GM12878 (cell line): ENCODE measurements around the gene ARPC1A. TPM values are rescaled to one million over a fixed set of nuclear protein-coding genes. Genes with fewer than 3 reads are reported as not detected.

Source experiments
- ASH2L ChIP-seq: fragments of 300-600, 200-600 bp; sonication (generic); IDR thresholded peaks from 2 replicates; pipeline ENCODE4 v1.6.1; 2017; ENCODE audit warnings: low read depth, mild to moderate bottlenecking, borderline replicate concordance
- BHLHE40 ChIP-seq, 2 experiments: fragments of 450-650 bp in 1 of 2; IDR thresholded peaks; 2 replicates each; pipeline ENCODE4 v1.6.1; 2011 to 2017; ENCODE audit warnings: low read depth in 2 of 2, borderline replicate concordance in 1 of 2, improper control_type of control experiment in 1 of 2, low read length in 1 of 2, mild to moderate bottlenecking in 1 of 2
- BRCA1 ChIP-seq: IDR thresholded peaks from 2 replicates; pipeline ENCODE4 v1.6.1; 2011; ENCODE audit warnings: low read depth, low read length, improper control_type of control experiment
- CHD2 ChIP-seq: IDR thresholded peaks from 2 replicates; pipeline ENCODE4 v1.6.1; 2011; ENCODE audit warnings: low read depth, low read length, improper control_type of control experiment, borderline replicate concordance
- EGR1 ChIP-seq, 2 experiments: IDR thresholded peaks; 1 replicate in 1 of 2; 2 replicates in 1 of 2; pipeline ENCODE4 v1.6.1; 2011 to 2012; ENCODE audit warnings: low read depth in 2 of 2, low read length in 2 of 2, borderline replicate concordance in 1 of 2, mild to moderate bottlenecking in 1 of 2, moderate library complexity in 1 of 2
- ETV6 ChIP-seq, 2 experiments: fragments of 450-650 bp in 1 of 2; IDR thresholded peaks in 1 of 2; conservative IDR thresholded peaks in 1 of 2; 2 replicates each; pipeline ENCODE4 v1.6.1; 2014; ENCODE audit warnings: antibody characterized with exemption in 1 of 2, borderline replicate concordance in 1 of 2, low read depth in 1 of 2, mild to moderate bottlenecking in 1 of 2, moderate library complexity in 1 of 2
- EZH2 ChIP-seq: IDR thresholded peaks from 2 replicates; pipeline ENCODE4 v1.6.1; 2012; ENCODE audit warnings: low read depth, mild to moderate bottlenecking, control low read depth, inconsistent platforms, low read length, borderline replicate concordance; ENCODE audit not compliant: control insufficient read depth
- FOXK2 ChIP-seq: fragments of 450-650 bp; IDR thresholded peaks from 2 replicates; pipeline ENCODE4 v1.6.1; 2017; ENCODE audit warnings: mild to moderate bottlenecking, moderate library complexity
- HCFC1 ChIP-seq: fragments of 150-350 bp; IDR thresholded peaks from 2 replicates; pipeline ENCODE4 v1.6.1; 2014; ENCODE audit warnings: low read length
- LARP7 ChIP-seq: fragments of 450-650 bp; IDR thresholded peaks from 2 replicates; pipeline ENCODE4 v1.6.1; 2017; ENCODE audit warnings: mild to moderate bottlenecking
- MXI1 ChIP-seq: fragments of 150-350 bp; IDR thresholded peaks from 2 replicates; pipeline ENCODE4 v1.6.1; 2011; ENCODE audit warnings: low read depth, mild to moderate bottlenecking, inconsistent platforms, low read length, improper control_type of control experiment
- PML ChIP-seq: IDR thresholded peaks from 2 replicates; pipeline ENCODE4 v1.6.1; 2012; ENCODE audit warnings: low read length, inconsistent platforms
- SMARCA5 ChIP-seq: fragments of 450-650 bp; IDR thresholded peaks from 2 replicates; pipeline ENCODE4 v1.6.1; 2017; ENCODE audit warnings: mild to moderate bottlenecking
- STAT1 ChIP-seq: fragments of 450-650 bp; conservative IDR thresholded peaks from 2 replicates; pipeline ENCODE4 v1.6.1; 2014; ENCODE audit warnings: antibody characterized with exemption, mild to moderate bottlenecking
- STAT3 ChIP-seq: IDR thresholded peaks from 2 replicates; pipeline ENCODE4 v1.6.1; 2011; ENCODE audit warnings: low read depth, low read length, improper control_type of control experiment
- TARDBP ChIP-seq: IDR thresholded peaks from 2 replicates; pipeline ENCODE4 v1.6.1; 2016; ENCODE audit warnings: borderline replicate concordance
- TCF12 ChIP-seq: IDR thresholded peaks from 2 replicates; pipeline ENCODE4 v1.6.1; 2011; ENCODE audit warnings: low read depth, mild to moderate bottlenecking, low read length
- TCF3 ChIP-seq: IDR thresholded peaks from 2 replicates; pipeline ENCODE4 v1.6.1; 2012; ENCODE audit warnings: low read depth, mild to moderate bottlenecking, low read length, borderline replicate concordance; ENCODE audit not compliant: insufficient read depth
- ZNF217 ChIP-seq: fragments of 450-650 bp; IDR thresholded peaks from 2 replicates; pipeline ENCODE4 v1.6.1; 2017; ENCODE audit warnings: antibody characterized with exemption, mild to moderate bottlenecking
- polyA plus RNA-seq, 11 experiments: library from polyadenylated mRNA; depleted of rRNA in 4 of 11; unstranded in 6 of 11; stranded (reverse) in 5 of 11; fragments of >200 nt; fragmentation: Nextera tagmentation in 4 of 11; fragmentation: Illumina TruSeq in 1 of 11; extraction: Ambion mirVana in 4 of 11; extraction: Trizol in 1 of 11; gene quantifications; 1 replicate in 1 of 11; 2 replicates in 10 of 11; pipeline versions ENCODE4 v1.2.1 to v1.2.3, GENCODE V29; 2011 to 2016; ENCODE audit warnings: inconsistent platforms in 2 of 11, missing spikeins in 2 of 11, low read depth in 1 of 11
- total RNA-seq, 4 experiments: library from RNA; depleted of rRNA in 3 of 4; stranded (reverse); fragments of >200 nt in 3 of 4; fragmentation: Illumina TruSeq in 1 of 4; extraction: Trizol in 1 of 4; gene quantifications; 2 replicates each; pipeline versions ENCODE4 v1.2.1 to v1.2.3, GENCODE V29; 2013 to 2021
- TF ChIP-seq, protein P1 (sequence below): fragments of 150-350 bp; IDR thresholded peaks from 2 replicates; pipeline ENCODE4 v1.6.1; 2014; ENCODE audit warnings: mild to moderate bottlenecking, low read depth, low read length
- TF ChIP-seq, protein P2 (sequence below): IDR thresholded peaks from 2 replicates; pipeline ENCODE4 v1.6.1; 2011; ENCODE audit warnings: low read depth, mild to moderate bottlenecking, low read length, moderate library complexity, borderline replicate concordance; ENCODE audit errors: extremely low read depth
- TF ChIP-seq, protein P3 (sequence below): IDR thresholded peaks from 2 replicates; pipeline ENCODE4 v1.6.1; 2012; ENCODE audit warnings: mild to moderate bottlenecking, low read depth, low read length
- TF ChIP-seq, protein P4 (sequence below): IDR thresholded peaks from 2 replicates; pipeline ENCODE4 v1.6.1; 2011; ENCODE audit warnings: borderline replicate concordance, low read depth, mild to moderate bottlenecking, moderate library complexity, mixed read lengths, low read length; ENCODE audit not compliant: insufficient read depth; ENCODE audit errors: extremely low read length

Gene ARPC1A
- total and polyA plus RNA-seq, 10 of the 15 experiments (the other 5 are each of a cell fraction or from before 2014, with no cell fraction given), result 42.3 to 152 (median 72.1) TPM

DNA sequence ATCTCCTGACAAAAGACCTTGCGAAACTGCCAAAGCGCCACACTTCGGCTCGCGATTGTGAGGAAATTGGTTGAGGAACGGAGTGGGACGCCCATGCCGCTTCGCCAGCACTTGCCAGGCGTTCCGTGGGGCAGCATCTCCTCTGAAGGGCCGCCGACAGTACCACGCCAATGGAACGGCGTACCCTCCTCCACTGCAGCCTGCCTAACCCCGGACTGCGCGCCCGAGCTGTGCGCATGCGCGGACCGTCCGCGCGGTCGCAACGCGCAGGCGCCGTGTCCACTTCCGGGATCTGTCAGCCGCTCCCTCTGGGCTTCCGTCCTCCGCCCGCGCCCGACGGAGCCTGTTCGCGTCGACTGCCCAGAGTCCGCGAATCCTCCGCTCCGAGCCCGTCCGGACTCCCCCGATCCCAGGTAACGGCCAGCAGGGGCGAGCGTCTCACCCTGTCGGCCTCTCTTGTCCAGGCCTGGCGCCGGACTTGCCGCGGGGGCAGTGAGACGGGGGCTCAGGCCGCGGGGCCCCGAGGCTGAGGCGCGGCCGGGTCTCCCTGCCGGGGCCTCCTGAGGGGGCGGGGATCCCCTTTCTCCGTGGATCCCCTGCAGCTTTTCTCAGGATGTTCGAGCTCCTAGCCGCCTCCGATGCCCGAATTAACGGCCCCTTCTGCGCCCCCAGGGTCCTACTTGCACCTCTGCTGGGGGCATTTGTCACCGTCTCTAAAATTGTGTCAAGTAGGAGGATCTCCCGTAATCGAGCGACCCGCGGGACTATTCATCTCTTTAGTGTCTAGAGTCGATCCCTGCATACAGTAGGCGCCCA is at the start of gene ARPC1A (continued):
- TF ChIP-seq EZH2 (no peak), STAT1 (0 out of 2 replicates have a peak, but pooled peaks have one; percentile 43), ETV6 (conservative IDR thresholded peaks at IDR 0.05 in 1 of 2, IDR thresholded peaks at IDR 0.05 in 1 of 2; ENCODE audit: borderline replicate concordance in 1 of 2, low read depth in 1 of 2) (peak in 1 of 2 experiments; percentile 46; a peak in 1 of 4 replicates), TCF3 (0 out of 2 replicates have a peak, but pooled peaks have one; percentile 19), ASH2L (no peak; the same call in 1 of the 2 replicates), SMARCA5 (no peak), PML (peak; percentile 94), LARP7 (peak; percentile 62; the same call in 1 of the 2 replicates), MXI1 (no peak), HCFC1 (peak; percentile 59), STAT3 (no peak), TARDBP (no peak), ZNF217 (no peak), EGR1 (IDR thresholded peaks at IDR 0.05; ENCODE audit: borderline replicate concordance in 1 of 2, low read depth in 2 of 2, low read length in 2 of 2) (peak in 1 of 2 experiments; percentile 34; a peak in 1 of 3 replicates), TCF12 (0 out of 2 replicates have a peak, but pooled peaks have one; percentile 7), FOXK2 (no peak), CHD2 (no peak), BRCA1 (no peak), BHLHE40 (IDR thresholded peaks at IDR 0.05; ENCODE audit: borderline replicate concordance in 1 of 2, low read depth in 2 of 2, low read length in 1 of 2) (peak in 1 of 2 experiments; percentile 33; a peak in 1 of 4 replicates)
- TF ChIP-seq, protein P1, sequence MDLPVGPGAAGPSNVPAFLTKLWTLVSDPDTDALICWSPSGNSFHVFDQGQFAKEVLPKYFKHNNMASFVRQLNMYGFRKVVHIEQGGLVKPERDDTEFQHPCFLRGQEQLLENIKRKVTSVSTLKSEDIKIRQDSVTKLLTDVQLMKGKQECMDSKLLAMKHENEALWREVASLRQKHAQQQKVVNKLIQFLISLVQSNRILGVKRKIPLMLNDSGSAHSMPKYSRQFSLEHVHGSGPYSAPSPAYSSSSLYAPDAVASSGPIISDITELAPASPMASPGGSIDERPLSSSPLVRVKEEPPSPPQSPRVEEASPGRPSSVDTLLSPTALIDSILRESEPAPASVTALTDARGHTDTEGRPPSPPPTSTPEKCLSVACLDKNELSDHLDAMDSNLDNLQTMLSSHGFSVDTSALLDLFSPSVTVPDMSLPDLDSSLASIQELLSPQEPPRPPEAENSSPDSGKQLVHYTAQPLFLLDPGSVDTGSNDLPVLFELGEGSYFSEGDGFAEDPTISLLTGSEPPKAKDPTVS, result no peak
- TF ChIP-seq, protein P2, sequence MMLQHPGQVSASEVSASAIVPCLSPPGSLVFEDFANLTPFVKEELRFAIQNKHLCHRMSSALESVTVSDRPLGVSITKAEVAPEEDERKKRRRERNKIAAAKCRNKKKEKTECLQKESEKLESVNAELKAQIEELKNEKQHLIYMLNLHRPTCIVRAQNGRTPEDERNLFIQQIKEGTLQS, result no peak
- TF ChIP-seq, protein P3, sequence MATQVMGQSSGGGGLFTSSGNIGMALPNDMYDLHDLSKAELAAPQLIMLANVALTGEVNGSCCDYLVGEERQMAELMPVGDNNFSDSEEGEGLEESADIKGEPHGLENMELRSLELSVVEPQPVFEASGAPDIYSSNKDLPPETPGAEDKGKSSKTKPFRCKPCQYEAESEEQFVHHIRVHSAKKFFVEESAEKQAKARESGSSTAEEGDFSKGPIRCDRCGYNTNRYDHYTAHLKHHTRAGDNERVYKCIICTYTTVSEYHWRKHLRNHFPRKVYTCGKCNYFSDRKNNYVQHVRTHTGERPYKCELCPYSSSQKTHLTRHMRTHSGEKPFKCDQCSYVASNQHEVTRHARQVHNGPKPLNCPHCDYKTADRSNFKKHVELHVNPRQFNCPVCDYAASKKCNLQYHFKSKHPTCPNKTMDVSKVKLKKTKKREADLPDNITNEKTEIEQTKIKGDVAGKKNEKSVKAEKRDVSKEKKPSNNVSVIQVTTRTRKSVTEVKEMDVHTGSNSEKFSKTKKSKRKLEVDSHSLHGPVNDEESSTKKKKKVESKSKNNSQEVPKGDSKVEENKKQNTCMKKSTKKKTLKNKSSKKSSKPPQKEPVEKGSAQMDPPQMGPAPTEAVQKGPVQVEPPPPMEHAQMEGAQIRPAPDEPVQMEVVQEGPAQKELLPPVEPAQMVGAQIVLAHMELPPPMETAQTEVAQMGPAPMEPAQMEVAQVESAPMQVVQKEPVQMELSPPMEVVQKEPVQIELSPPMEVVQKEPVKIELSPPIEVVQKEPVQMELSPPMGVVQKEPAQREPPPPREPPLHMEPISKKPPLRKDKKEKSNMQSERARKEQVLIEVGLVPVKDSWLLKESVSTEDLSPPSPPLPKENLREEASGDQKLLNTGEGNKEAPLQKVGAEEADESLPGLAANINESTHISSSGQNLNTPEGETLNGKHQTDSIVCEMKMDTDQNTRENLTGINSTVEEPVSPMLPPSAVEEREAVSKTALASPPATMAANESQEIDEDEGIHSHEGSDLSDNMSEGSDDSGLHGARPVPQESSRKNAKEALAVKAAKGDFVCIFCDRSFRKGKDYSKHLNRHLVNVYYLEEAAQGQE, result no peak; the same call in 1 of the 2 replicates
- TF ChIP-seq, protein P4, sequence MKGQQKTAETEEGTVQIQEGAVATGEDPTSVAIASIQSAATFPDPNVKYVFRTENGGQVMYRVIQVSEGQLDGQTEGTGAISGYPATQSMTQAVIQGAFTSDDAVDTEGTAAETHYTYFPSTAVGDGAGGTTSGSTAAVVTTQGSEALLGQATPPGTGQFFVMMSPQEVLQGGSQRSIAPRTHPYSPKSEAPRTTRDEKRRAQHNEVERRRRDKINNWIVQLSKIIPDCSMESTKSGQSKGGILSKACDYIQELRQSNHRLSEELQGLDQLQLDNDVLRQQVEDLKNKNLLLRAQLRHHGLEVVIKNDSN, result no peak
